Fibroblast of pulmonary artery (primary cell): ENCODE data around the gene TERT.
"Not testable (repeated sequence)": the region's sequence is repeated elsewhere in the genome, so short reads cannot be mapped to it uniquely, and the experiment has no call there.

Experiments
- DNase-seq: peaks from one replicate; pipeline ENCODE4 v3.0.0-alpha.2; 2010; ENCODE audit warnings: low read depth
- H3K4me3 ChIP-seq: replicated peaks from 2 replicates; pipeline ENCODE4 v1.5.1; 2011; ENCODE audit warnings: low read depth, mild to moderate bottlenecking, control low read depth, low read length, moderate library complexity
- TF ChIP-seq, protein P1 (sequence below): IDR thresholded peaks from 2 replicates; pipeline ENCODE4 v1.5.1; 2011; ENCODE audit warnings: mild to moderate bottlenecking, control low read depth, low read length, inconsistent platforms; ENCODE audit errors: missing control alignments

The TERT gene

DNA sequence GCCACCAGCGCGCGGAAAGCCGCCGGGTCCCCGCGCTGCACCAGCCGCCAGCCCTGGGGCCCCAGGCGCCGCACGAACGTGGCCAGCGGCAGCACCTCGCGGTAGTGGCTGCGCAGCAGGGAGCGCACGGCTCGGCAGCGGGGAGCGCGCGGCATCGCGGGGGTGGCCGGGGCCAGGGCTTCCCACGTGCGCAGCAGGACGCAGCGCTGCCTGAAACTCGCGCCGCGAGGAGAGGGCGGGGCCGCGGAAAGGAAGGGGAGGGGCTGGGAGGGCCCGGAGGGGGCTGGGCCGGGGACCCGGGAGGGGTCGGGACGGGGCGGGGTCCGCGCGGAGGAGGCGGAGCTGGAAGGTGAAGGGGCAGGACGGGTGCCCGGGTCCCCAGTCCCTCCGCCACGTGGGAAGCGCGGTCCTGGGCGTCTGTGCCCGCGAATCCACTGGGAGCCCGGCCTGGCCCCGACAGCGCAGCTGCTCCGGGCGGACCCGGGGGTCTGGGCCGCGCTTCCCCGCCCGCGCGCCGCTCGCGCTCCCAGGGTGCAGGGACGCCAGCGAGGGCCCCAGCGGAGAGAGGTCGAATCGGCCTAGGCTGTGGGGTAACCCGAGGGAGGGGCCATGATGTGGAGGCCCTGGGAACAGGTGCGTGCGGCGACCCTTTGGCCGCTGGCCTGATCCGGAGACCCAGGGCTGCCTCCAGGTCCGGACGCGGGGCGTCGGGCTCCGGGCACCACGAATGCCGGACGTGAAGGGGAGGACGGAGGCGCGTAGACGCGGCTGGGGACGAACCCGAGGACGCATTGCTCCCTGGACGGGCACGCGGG, at the start of gene TERT:
Gene TERT (minus strand): TSS at position 234 of the 815 bp plus-strand sequence. CDS start 79 bp downstream, at position 155.
- no peak for DNase-seq
- no peak within 1 kb of the TSS for H3K4me3 ChIP-seq

DNA sequence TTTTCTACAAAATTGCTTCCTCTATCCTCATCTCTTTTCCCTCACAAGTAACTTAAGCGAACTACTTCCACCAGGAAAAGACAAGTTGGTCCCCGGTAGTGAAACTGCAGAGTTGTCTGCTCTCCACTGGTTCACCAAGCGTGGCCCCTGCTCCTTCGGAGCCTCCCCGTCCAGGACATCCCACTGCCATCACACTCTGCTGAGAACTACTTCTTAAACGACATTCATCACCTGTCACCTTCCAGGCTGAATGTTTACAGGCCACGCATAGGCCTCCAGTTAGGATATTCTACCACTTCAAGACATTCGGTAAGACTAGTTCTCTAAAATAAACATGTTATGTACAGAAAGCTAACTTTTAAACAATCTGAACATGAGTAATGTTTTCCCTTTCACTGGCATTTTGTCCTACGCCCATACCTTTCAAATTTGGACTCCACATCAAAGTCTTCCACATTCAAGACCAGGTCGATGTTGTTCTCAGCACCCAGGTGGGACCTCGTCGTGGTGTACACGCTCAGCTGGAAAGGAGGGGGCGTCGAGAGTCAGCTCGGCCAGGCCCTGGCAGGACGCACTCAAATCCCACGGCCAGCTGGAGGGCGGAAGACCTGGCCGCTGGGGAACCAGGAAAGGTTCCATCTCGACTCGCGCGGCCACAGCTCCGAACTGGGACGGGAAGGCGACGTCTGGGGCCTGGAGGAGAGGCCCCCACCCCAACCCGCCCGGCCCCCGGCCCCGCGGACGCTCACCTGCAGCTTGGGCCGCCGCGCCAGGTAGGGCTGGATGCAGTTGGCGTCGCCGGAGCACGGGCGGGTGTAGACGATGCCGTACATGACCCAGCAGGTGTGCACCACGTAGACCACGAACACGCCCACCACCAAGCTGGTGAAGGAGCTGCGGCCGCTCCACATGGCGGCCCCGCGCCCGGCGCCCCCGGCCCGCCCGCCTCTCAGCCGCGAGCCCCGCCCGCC, 49.3 kb upstream of the TERT start:
- DNase-seq, result peak; percentile 10
- TF ChIP-seq, protein P1, sequence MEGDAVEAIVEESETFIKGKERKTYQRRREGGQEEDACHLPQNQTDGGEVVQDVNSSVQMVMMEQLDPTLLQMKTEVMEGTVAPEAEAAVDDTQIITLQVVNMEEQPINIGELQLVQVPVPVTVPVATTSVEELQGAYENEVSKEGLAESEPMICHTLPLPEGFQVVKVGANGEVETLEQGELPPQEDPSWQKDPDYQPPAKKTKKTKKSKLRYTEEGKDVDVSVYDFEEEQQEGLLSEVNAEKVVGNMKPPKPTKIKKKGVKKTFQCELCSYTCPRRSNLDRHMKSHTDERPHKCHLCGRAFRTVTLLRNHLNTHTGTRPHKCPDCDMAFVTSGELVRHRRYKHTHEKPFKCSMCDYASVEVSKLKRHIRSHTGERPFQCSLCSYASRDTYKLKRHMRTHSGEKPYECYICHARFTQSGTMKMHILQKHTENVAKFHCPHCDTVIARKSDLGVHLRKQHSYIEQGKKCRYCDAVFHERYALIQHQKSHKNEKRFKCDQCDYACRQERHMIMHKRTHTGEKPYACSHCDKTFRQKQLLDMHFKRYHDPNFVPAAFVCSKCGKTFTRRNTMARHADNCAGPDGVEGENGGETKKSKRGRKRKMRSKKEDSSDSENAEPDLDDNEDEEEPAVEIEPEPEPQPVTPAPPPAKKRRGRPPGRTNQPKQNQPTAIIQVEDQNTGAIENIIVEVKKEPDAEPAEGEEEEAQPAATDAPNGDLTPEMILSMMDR, result no peak
- H3K4me3 ChIP-seq, result peak overlapping the region; percentile 72

More for the DNA sequence above, at the start of gene TERT:
- TF ChIP-seq, protein P1, result no peak

DNA sequence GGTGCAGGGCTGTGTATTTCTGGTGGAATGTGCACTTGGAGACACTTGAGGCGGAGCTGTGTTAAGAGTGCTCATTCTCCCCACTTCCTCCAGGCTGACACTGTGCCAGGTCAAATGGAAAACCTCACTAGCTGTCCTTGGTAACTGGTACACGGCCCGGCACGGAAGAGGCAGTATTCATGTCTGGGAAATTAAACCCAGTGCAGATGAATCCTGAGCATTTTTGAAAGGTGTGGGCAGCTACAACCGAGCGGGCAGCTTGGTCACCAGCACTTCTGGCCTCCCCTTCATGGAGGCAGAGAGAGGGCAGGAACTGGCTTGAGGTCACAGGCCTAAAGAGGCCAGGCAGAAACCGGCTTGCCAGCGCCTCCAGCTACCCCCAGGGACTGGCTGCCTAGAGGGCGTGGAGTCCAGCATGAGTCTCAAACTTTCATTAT, 48.5 kb upstream of the TERT start:
- TF ChIP-seq, protein P1, result no peak
- H3K4me3 ChIP-seq, result no peak overlapping the region
- no peak for DNase-seq

DNA sequence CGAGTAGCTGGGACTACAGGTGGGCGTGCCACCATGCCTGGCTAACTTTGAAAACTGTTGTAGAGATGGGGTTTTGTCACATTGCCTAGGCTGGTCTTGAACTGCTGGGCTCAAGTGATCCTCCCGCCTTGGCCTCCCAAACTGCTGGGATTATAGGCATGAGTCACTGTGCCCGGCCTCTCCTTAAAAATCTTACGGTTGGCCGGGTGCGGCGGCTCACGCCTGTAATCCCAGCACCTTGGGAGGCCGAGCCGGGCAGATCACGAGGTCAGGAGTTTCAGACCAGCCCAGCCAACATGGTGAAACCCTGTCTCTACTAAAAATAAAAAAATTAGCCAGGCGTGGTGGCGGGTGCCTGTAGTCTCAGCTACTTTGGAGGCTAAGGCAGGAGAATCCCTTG, 47.8 kb upstream of the TERT start:
- not testable (repeated sequence) for DNase-seq, H3K4me3 ChIP-seq

DNA sequence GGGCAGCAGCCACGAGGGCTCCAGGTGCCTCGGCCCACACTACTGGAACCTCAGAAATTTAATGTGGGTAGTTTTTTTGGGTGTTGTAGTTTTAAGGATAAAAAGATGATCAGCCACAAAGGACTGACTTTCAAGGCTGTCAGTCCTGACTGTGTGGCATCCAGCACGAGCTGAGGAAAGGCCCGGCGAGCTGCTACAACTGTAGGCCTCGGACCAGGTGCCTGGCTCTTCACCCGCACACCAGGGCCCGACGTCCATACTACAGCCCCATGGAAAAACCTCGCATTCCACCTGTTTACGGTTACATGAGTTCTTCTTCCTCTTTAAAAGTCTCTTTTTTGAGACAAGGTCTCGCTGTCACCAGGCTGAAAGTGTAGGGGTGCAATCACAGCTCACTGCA, 47.4 kb upstream of the TERT start:
- no peak overlapping the region for H3K4me3 ChIP-seq
- TF ChIP-seq, protein P1, result no peak
- no peak for DNase-seq

DNA sequence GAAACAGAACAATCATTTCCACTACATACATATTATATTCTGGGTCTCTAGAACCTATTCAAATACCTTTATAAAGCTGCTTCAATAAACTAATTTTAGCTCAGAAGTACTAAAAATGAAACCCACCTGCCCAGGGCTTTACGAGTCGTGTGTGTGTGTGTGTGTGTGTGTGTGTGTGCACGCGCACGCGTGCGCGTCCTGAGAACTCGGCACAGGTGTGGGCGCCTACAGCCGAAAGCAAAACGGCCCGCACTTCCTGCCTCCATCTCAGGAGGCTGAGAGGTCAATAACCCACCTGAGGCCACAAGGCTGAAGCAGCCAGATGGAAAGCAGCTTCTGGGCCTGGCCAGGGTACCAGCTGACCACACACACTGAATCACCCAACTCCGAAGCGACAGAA, 47.0 kb upstream of the TERT start:
- H3K4me3 ChIP-seq, result no peak overlapping the region
- DNase-seq, result no peak
- TF ChIP-seq, protein P1, result no peak

DNA sequence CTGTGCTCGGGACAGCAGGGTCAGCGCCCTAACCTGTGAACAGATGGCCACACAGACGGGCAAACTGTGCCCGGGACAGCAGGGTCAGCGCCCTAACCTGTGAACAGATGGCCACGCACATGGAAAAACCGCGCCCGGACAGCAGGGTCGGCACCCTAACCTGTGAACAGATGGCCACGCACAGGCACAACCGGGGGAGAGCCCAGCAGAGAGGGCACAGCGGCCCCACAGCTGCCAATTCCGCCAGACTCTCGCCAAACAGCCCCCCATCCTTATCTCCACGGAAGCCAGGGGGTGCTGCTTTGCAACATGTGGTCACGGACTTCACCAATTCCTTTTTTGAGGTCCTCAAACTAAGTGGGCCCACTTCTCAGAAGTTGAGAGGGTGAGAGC, 44.9 kb upstream of the TERT start:
- not testable (repeated sequence) for DNase-seq, H3K4me3 ChIP-seq

DNA sequence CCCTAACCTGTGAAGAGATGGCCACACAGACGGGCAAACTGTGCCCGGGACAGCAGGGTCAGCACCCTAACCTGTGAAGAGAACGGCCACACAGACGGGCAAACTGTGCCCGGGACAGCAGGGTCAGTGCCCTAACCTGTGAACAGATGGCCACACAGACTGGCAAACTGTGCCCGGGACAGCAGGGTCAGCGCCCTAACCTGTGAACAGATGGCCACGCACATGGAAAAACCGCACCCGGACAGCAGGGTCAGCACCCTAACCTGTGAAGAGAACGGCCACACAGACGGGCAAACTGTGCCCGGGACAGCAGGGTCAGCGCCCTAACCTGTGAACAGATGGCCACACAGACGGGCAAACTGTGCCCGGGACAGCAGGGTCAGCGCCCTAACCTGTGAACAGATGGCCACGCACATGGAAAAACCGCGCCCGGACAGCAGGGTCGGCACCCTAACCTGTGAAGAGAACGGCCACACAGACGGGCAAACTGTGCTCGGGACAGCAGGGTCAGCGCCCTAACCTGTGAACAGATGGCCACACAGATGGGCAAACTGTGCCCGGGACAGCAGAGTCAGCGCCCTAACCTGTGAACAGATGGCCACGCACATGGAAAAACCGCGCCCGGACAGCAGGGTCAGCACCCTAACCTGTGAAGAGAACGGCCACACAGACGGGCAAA, 44.4 kb upstream of the TERT start:
- DNase-seq, result not testable (repeated sequence)

More for the DNA sequence above, 44.4 kb upstream of the TERT start:
- not testable (repeated sequence) for H3K4me3 ChIP-seq
